IMR-90 (cell line): Measurements from ENCODE around the gene PPIH. TPM values are rescaled to one million over a fixed set of nuclear protein-coding genes. Genes with fewer than 3 reads are reported as not detected.

Experiments used
- ATAC-seq: fragments of 200-7000 bp; cut with Tn5 transposase; 2 replicates; pipeline ENCODE4 v1.9.1; 2020; ENCODE audit warnings: low read depth, mild to moderate bottlenecking, moderate library complexity
- BruUV-seq: library from RNA; stranded (reverse); fragments of 400-500 nt; replicated peaks from 2 replicates; lab custom pipeline; 2021; lab: Mats Ljungman, UMichigan
- CTCF ChIA-PET: fragments of 300-600 bp; formaldehyde crosslinking; extraction: SDS; loops from one replicate; lab custom pipeline; 2021; ENCODE audit warnings: antibody characterized with exemption; lab: Yijun Ruan, JAX
- POLR2A ChIA-PET: fragments of 300-600 bp; sonication (Branson Sonifier 250); formaldehyde crosslinking; loops from one replicate; lab custom pipeline; 2022; ENCODE audit warnings: antibody characterized with exemption; ENCODE audit not compliant: unreplicated experiment; lab: Charles Lee
- DNase-seq: peaks from one replicate; pipeline ENCODE4 v3.0.0; 2013
- H2AFZ ChIP-seq: replicated peaks from 2 replicates; pipeline ENCODE3; 2013; ENCODE audit warnings: low read length, mild to moderate bottlenecking; ENCODE audit not compliant: poor library complexity
- H2AK5ac ChIP-seq: 2 replicates; pipeline ENCODE4 v1.6.1; 2013; ENCODE audit warnings: low read depth, low read length, inconsistent platforms
- H2AK9ac ChIP-seq: replicated peaks from 2 replicates; pipeline ENCODE3; 2013; ENCODE audit warnings: mild to moderate bottlenecking, low read depth, low read length, moderate library complexity; ENCODE audit not compliant: poor library complexity
- H2BK120ac ChIP-seq: 2 replicates; pipeline ENCODE4 v1.6.1; 2013; ENCODE audit warnings: low read depth, low read length, inconsistent platforms
- H2BK15ac ChIP-seq: 3 replicates; pipeline ENCODE4 v1.6.1; 2013; ENCODE audit warnings: low read depth, low read length, inconsistent platforms
- H2BK20ac ChIP-seq: 2 replicates; pipeline ENCODE4 v1.6.1; 2013; ENCODE audit warnings: low read depth, mild to moderate bottlenecking, inconsistent platforms, low read length, moderate library complexity
- H2BK5ac ChIP-seq: 2 replicates; pipeline ENCODE4 v1.6.1; 2013; ENCODE audit warnings: mild to moderate bottlenecking, low read depth, low read length, inconsistent platforms; ENCODE audit not compliant: poor library complexity, severe bottlenecking
- H3K14ac ChIP-seq: replicated peaks from 2 replicates; pipeline ENCODE4 v1.6.1; 2013; ENCODE audit warnings: low read depth, low read length, inconsistent platforms
- H3K18ac ChIP-seq: 2 replicates; pipeline ENCODE4 v1.6.1; 2013; ENCODE audit warnings: low read depth, low read length, control low read depth
- H3K23ac ChIP-seq: 2 replicates; pipeline ENCODE4 v1.6.1; 2013; ENCODE audit warnings: low read depth, low read length, inconsistent platforms
- H3K27ac ChIP-seq: 2 replicates; pipeline ENCODE4 v1.5.1; 2013; ENCODE audit warnings: mild to moderate bottlenecking, control low read depth, low read length; ENCODE audit not compliant: insufficient read depth
- H3K27me3 ChIP-seq: 2 replicates; pipeline ENCODE4 v1.6.1; 2013; ENCODE audit warnings: low read length; ENCODE audit not compliant: control insufficient read depth, insufficient read depth
- H3K36me3 ChIP-seq: 2 replicates; pipeline ENCODE4 v1.6.1; 2013; ENCODE audit warnings: low read length, mixed read lengths; ENCODE audit not compliant: control insufficient read depth, insufficient read depth
- H3K4ac ChIP-seq: 2 replicates; pipeline ENCODE4 v1.6.1; 2013; ENCODE audit warnings: low read depth, low read length, inconsistent platforms
- H3K4me1 ChIP-seq: 2 replicates; pipeline ENCODE4 v1.6.1; 2013; ENCODE audit warnings: low read length, mixed read lengths; ENCODE audit not compliant: control insufficient read depth, insufficient read depth
- H3K4me2 ChIP-seq: 2 replicates; pipeline ENCODE4 v1.6.1; 2013; ENCODE audit warnings: low read depth, mild to moderate bottlenecking, control low read depth, low read length, moderate library complexity
- H3K4me3 ChIP-seq: 2 replicates; pipeline ENCODE4 v1.5.1; 2013; ENCODE audit warnings: low read depth, mild to moderate bottlenecking, control low read depth, low read length, moderate library complexity; ENCODE audit not compliant: insufficient read depth
- H3K56ac ChIP-seq: 2 replicates; pipeline ENCODE4 v1.6.1; 2013; ENCODE audit warnings: low read length, inconsistent platforms; ENCODE audit not compliant: insufficient read depth; ENCODE audit errors: extremely low read depth
- H3K79me1 ChIP-seq, 2 experiments: 2 replicates each; pipeline ENCODE4 v1.6.1; 2013; ENCODE audit warnings: low read length in 2 of 2, inconsistent platforms in 1 of 2, low read depth in 1 of 2
- H3K9ac ChIP-seq: 2 replicates; pipeline ENCODE4 v1.6.1; 2013; ENCODE audit warnings: low read depth, low read length, control low read depth
- H3K9me1 ChIP-seq: 2 replicates; pipeline ENCODE4 v1.6.1; 2013; ENCODE audit warnings: low read length, inconsistent platforms; ENCODE audit not compliant: insufficient read depth
- H3K9me3 ChIP-seq: 2 replicates; pipeline ENCODE4 v1.6.1; 2013; ENCODE audit warnings: low read length; ENCODE audit not compliant: control insufficient read depth, insufficient read depth
- H4K20me1 ChIP-seq: 2 replicates; pipeline ENCODE4 v1.6.1; 2013; ENCODE audit warnings: low read length, inconsistent platforms; ENCODE audit not compliant: insufficient read depth
- H4K5ac ChIP-seq: 2 replicates; pipeline ENCODE4 v1.6.1; 2013; ENCODE audit warnings: mild to moderate bottlenecking, low read depth, low read length, control low read depth
- H4K8ac ChIP-seq, 2 experiments: 2 replicates each; pipeline ENCODE4 v1.6.1; 2013; ENCODE audit warnings: low read depth in 2 of 2, low read length in 2 of 2, control low read depth in 1 of 2, inconsistent platforms in 1 of 2
- H4K91ac ChIP-seq: 2 replicates; pipeline ENCODE4 v1.6.1; 2013; ENCODE audit warnings: low read depth, low read length, inconsistent platforms; ENCODE audit not compliant: insufficient read depth
- BHLHE40 ChIP-seq: fragments of 150-350 bp; IDR thresholded peaks from 2 replicates; pipeline ENCODE4 v1.6.1; 2016; ENCODE audit warnings: mild to moderate bottlenecking, low read depth, low read length
- CEBPB ChIP-seq: IDR thresholded peaks from 2 replicates; pipeline ENCODE4 v1.6.1; 2012; ENCODE audit warnings: low read depth, low read length, improper control_type of control experiment
- CHD1 ChIP-seq: IDR thresholded peaks from 2 replicates; pipeline ENCODE4 v1.6.1; 2012; ENCODE audit warnings: low read depth, low read length, improper control_type of control experiment
- ELK1 ChIP-seq: fragments of 150-350 bp; IDR thresholded peaks from 2 replicates; pipeline ENCODE4 v1.6.1; 2016; ENCODE audit warnings: low read depth, mild to moderate bottlenecking, low read length, moderate library complexity, borderline replicate concordance
- FOS ChIP-seq: fragments of 150-350 bp; IDR thresholded peaks from 2 replicates; pipeline ENCODE4 v1.6.1; 2016; ENCODE audit warnings: low read depth, low read length
- MAFK ChIP-seq: IDR thresholded peaks from 2 replicates; pipeline ENCODE4 v1.6.1; 2012; ENCODE audit warnings: low read depth, low read length, improper control_type of control experiment
- MAZ ChIP-seq: IDR thresholded peaks from 2 replicates; pipeline ENCODE4 v1.6.1; 2012; ENCODE audit warnings: low read depth, mild to moderate bottlenecking, low read length, improper control_type of control experiment, moderate library complexity, borderline replicate concordance
- MXI1 ChIP-seq: IDR thresholded peaks from 2 replicates; pipeline ENCODE4 v1.6.1; 2012; ENCODE audit warnings: low read depth, mild to moderate bottlenecking, low read length, moderate library complexity, borderline replicate concordance
- NFE2L2 ChIP-seq: fragments of 150-350 bp; IDR thresholded peaks from 2 replicates; pipeline ENCODE4 v1.6.1; 2016; ENCODE audit warnings: low read depth, mild to moderate bottlenecking, low read length
- POLR2A ChIP-seq: IDR thresholded peaks from 2 replicates; pipeline ENCODE4 v1.6.1; 2012; ENCODE audit warnings: mild to moderate bottlenecking, low read depth, low read length
- RAD21 ChIP-seq: IDR thresholded peaks from 2 replicates; pipeline ENCODE4 v1.6.1; 2012; ENCODE audit warnings: low read length, improper control_type of control experiment
- RCOR1 ChIP-seq: IDR thresholded peaks from 2 replicates; pipeline ENCODE4 v1.6.1; 2012; ENCODE audit warnings: mild to moderate bottlenecking, low read length, improper control_type of control experiment; ENCODE audit not compliant: insufficient replicate concordance
- RFX5 ChIP-seq: IDR thresholded peaks from 2 replicates; pipeline ENCODE4 v1.8.0; 2012; ENCODE audit warnings: low read depth, mild to moderate bottlenecking, low read length, moderate library complexity
- SMC3 ChIP-seq: fragments of 150-350 bp; IDR thresholded peaks from 2 replicates; pipeline ENCODE4 v1.6.1; 2016; ENCODE audit warnings: low read depth, mild to moderate bottlenecking, antibody characterized with exemption, low read length, moderate library complexity
- USF2 ChIP-seq: fragments of 150-350 bp; IDR thresholded peaks from 2 replicates; pipeline ENCODE4 v1.6.1; 2017; ENCODE audit warnings: mild to moderate bottlenecking, antibody characterized with exemption, low read length, low read depth
- WGBS, 2 experiments: methylation state at CpG; one replicate each; pipeline versions ENCODE4 v1.1.5 to v1.1.7; 2013; ENCODE audit warnings: missing lambda C conversion rate in 2 of 2; ENCODE audit not compliant: insufficient read length in 1 of 2; ENCODE audit errors: extremely low coverage in 2 of 2; 5-methylcytosine and 5-hydroxymethylcytosine counted together
- dilution Hi-C: fragments of 300-500 bp; cut with HindIII; formaldehyde crosslinking; loops from one replicate; pipeline ENCODE4 v1.14.3; 2018; ENCODE audit warnings: low sequenced_read_pairs; ENCODE audit not compliant: unreplicated experiment
- in situ Hi-C: fragments of 300-500 bp; cut with MboI; formaldehyde crosslinking; loops from 3 replicates; pipeline ENCODE4 v1.14.3; 2019; ENCODE audit warnings: low sequenced_read_pairs, inconsistent platforms, mixed read lengths
- intact Hi-C: fragments of 100-400 bp; cut with micrococcal nuclease; formaldehyde crosslinking; loops from 2 replicates; pipeline ENCODE4 v1.10.0; 2022
- polyA plus RNA-seq, 3 experiments: library from polyadenylated mRNA; depleted of rRNA; stranded (reverse); fragments of >200 nt; gene quantifications; 2 replicates each; pipeline ENCODE4 v1.2.3, GENCODE V29; 2012; ENCODE audit warnings: low replicate concordance in 1 of 3
- total RNA-seq: library from RNA; depleted of rRNA; stranded (reverse); fragments of >200 nt; gene quantifications from 2 replicates; pipeline ENCODE4 v1.2.3, GENCODE V29; 2012
- TF ChIP-seq, protein P1 (sequence below): conservative IDR thresholded peaks from 2 replicates; pipeline ENCODE4 v1.5.1; 2012; ENCODE audit warnings: mild to moderate bottlenecking, low read depth, low read length, improper control_type of control experiment

PPIH gene
- total and polyA plus RNA-seq, 2 of the 4 experiments (the other 2 are of a cell fraction) = 22.4 to 52.1 TPM

DNA sequence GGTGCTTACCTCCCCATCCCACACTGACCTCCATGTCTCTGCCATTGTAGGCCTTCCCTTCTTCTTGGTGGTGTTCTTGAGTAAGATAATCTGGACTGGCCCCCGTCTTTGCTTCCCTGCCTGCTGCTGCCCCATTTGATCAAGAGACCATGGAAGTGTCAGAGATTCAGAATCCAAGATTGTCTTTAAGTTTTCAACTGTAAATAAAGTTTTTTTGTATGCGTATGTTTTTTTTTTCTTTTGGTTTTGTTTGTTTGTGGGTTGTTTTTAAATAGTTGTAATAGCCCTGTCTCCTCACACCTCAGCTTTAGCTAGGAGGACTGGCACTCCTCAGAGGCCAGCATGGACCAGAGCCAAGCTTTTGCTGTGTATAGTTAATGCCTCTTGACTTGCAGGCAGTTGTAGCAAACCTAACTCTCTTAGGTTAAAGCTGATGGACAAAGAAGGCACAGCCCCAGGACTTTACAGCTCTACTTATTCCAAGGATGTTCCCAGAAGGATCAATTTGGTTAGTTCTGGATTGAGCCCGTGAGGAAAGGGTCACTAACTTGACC lies 18.4 kb downstream of the PPIH start:
- no peaks in the 10 kb centered on the region for H3K27me3 ChIP-seq
- no peak overlapping the region for H4K5ac ChIP-seq
- no peak overlapping the region for H2AK9ac ChIP-seq
- H4K20me1 ChIP-seq = no peaks in the 10 kb centered on the region
- no peak overlapping the region for H3K18ac ChIP-seq
- no peak overlapping the region for H4K8ac ChIP-seq
- no peaks in the 10 kb centered on the region for H3K9me3 ChIP-seq
- H3K4me1 ChIP-seq = peaks cover 4% of the 10 kb centered on the region; the same call in 1 of the 2 replicates
- H3K23ac ChIP-seq = no peak overlapping the region
- ATAC-seq (no peak), DNase-seq (no peak)
- no peak overlapping the region for H4K91ac ChIP-seq
- H2BK120ac ChIP-seq = no peak overlapping the region
- no peak overlapping the region for H3K14ac ChIP-seq
- H3K36me3 ChIP-seq = peaks cover 4% of the 10 kb centered on the region; the same call in 1 of the 2 replicates
- WGBS, 2 experiments = no CpG with 5 or more reads among the region's 3 CpGs
- no peak overlapping the region for H2BK20ac ChIP-seq
- no peak overlapping the region for H3K4me2 ChIP-seq
- TF ChIP-seq POLR2A (no peak), MXI1 (no peak), ELK1 (no peak), CEBPB (no peak), RCOR1 (no peak), SMC3 (no peak), RAD21 (no peak), BHLHE40 (no peak), NFE2L2 (no peak), FOS (no peak), USF2 (no peak), MAZ (no peak), MAFK (no peak), CHD1 (no peak), RFX5 (no peak)
- TF ChIP-seq, protein P1, sequence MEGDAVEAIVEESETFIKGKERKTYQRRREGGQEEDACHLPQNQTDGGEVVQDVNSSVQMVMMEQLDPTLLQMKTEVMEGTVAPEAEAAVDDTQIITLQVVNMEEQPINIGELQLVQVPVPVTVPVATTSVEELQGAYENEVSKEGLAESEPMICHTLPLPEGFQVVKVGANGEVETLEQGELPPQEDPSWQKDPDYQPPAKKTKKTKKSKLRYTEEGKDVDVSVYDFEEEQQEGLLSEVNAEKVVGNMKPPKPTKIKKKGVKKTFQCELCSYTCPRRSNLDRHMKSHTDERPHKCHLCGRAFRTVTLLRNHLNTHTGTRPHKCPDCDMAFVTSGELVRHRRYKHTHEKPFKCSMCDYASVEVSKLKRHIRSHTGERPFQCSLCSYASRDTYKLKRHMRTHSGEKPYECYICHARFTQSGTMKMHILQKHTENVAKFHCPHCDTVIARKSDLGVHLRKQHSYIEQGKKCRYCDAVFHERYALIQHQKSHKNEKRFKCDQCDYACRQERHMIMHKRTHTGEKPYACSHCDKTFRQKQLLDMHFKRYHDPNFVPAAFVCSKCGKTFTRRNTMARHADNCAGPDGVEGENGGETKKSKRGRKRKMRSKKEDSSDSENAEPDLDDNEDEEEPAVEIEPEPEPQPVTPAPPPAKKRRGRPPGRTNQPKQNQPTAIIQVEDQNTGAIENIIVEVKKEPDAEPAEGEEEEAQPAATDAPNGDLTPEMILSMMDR = no peak
- intact Hi-C loops = no loop called here
- no peak overlapping the region for H2AFZ ChIP-seq
- in situ Hi-C loops = no loop called here
- no peak overlapping the region for H2BK5ac ChIP-seq
- ChIA-PET CTCF (no interaction called here), POLR2A (no interaction called here)
- H3K9me1 ChIP-seq = no peaks in the 10 kb centered on the region
- no peak overlapping the region for H2BK15ac ChIP-seq
- no peak overlapping the region for H3K56ac ChIP-seq
- peaks cover 11 to 12% of the 10 kb centered on the region in 2 experiments for H3K79me1 ChIP-seq
- dilution Hi-C loops = no loop called here
- no TSS peak for BruUV-seq
- no peak overlapping the region for H3K4ac ChIP-seq
- no peak overlapping the region for H3K9ac ChIP-seq
- H3K27ac ChIP-seq = no peak overlapping the region
- H2AK5ac ChIP-seq = no peak overlapping the region
- no peak overlapping the region for H3K4me3 ChIP-seq
